Hippocampal formation (tissue), 2 donors: ENCODE measurements around the gene ABCB1.
"Not testable (repeated sequence)": the region's sequence is repeated elsewhere in the genome, so short reads cannot be mapped to it uniquely, and the experiment has no call there.

Source experiments
- DNase-seq, 2 donors: peaks; one replicate each; lab custom pipeline; 2025; lab: John Stamatoyannopoulos, UW

ABCB1 gene

DNA sequence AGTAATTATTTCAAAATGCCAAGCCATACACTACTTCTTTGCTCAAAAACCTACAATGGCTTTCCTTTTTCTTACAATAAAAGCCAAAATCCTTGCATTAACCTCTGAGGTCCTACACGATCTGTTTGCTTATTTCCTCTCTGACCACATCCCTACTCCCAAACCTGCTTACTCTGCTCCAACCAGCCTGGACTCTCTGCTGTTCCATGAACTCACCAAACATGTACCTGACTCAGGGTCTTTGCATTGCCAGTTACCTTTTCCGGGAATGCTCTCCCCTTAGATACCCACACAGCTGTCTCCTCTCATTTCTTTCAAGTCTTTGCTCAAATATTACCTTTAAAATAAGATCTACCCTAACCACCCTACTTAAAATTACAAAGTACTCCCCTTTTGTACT is 127.5 kb downstream of the ABCB1 start:
- no peak for DNase-seq

DNA sequence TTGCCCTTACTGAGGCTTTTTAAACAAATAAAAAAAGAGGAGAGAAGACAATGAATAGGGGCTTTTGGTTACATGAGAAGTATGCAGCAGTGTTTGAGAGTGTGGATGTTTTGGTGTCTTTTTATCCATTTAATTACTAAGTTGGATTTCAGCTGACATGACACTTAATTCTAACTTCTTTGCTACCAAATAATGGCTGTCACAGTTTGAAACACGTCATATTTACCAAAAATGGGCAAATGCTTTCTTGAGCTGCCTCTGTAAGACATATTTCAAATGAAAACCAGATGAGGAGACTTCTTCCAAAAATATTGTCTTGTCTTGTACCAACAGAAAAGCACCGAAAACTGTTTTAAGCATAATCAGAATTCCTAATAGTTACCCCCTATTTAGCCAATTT is 129.2 kb downstream of the ABCB1 start:
- DNase-seq: no peak

DNA sequence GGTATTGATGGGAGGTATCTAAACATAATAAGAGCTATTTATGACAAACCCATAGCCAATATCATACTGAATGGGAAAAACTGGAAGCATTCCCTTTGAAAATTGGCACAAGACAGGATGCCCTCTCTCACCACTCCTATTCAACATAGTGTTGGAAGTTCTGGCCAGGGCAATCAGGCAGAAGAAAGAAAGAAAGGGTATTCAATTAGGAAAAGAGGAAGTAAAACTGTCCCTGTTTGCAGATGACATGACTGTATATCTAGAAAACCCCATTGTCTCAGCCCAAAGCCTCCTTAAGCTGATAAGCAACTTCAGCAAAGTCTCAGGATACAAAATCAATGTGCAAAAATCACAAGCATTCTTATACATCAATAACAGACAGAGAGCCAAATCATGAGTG is 131.5 kb downstream of the ABCB1 start:
- DNase-seq: not testable (repeated sequence)

DNA sequence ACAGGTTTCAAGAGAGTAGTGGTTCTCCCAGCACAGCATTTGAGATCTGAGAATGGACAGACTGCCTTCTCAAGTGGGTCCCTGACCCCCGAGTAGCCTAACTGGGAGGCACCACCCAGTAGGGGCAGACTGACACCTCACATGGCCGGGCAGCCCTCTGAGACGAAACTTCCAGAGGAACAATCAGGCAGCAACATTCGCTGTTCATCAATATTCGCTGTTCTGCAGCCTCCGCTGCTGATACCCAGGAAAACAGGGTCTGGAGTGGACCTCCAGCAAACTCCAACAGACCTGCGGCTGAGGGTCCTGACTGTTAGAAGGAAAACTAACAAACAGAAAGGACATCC is 135.2 kb downstream of the ABCB1 start:
- not testable (repeated sequence) for DNase-seq

DNA sequence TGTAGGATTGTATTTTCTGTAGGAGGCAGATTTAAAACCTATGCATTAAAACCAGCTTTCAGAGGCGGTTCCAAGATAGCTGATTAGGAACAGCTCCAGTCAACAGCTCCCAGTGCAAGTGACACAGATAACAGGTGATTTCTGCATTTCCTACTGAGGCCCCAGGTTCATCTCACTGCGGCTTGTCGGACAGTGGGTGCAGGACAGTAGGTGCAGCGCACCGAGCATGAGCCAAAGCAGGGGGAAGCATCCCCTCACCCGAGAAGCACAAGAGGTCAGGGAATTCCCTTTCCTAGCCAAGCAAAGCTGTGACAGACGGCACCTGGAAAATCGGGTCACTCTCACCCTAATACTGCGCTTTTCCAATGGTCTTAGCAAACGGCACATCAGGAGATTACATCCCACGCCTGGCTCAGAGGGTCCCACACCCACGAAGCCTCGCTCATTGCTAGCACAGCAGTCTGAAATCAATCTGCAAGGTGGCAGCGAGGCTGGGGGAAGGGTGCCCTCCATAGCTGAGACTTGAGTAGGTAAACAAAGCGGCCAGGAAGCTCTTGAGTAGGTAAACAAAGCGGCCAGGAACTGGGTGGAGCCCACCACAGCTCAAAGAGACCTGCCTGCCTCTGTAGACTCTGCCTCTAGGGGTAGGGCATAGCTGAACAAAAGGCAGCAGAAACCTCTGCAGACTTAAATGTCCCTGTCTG is 135.7 kb downstream of the ABCB1 start:
- DNase-seq: not testable (repeated sequence)

DNA sequence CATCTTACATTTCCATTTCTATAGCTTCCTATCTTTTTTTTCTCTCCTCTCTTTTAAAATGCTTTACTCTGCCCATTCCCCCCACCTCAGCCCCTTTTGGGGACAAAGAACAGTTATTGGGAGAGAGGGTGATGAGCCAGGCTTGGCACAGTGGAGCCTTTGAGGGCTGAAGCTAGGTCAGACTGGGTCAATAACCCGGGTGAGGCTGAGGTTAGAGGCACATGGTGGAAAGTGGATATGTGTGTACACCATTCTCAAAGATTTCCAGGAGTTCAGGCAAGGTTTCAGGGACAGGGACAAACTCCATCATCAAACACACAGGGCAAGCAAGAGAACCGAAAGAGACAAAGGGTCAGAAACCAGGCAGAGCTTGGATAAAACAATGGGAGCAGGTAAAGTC is 136.7 kb downstream of the ABCB1 start:
- no peak for DNase-seq

DNA sequence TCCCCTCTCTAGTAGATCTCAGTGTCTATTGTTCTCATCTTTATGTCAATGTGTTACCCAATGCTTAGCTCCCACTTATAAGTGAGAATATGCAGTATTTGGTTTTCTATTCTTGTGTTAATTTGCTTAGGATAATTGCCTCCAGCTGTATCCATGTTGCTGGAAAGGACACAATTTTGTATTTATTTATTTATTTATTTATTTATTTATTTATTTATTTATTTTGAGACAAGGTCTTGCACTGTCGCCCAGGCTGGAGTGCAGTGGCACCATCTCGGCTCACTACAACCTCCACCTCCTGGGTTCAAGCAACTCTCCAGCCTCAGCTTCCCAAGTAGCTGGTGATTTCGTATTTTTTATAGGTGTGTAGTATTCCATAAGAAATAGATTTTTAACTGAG is 140.2 kb downstream of the ABCB1 start:
- DNase-seq: not testable (repeated sequence)

DNA sequence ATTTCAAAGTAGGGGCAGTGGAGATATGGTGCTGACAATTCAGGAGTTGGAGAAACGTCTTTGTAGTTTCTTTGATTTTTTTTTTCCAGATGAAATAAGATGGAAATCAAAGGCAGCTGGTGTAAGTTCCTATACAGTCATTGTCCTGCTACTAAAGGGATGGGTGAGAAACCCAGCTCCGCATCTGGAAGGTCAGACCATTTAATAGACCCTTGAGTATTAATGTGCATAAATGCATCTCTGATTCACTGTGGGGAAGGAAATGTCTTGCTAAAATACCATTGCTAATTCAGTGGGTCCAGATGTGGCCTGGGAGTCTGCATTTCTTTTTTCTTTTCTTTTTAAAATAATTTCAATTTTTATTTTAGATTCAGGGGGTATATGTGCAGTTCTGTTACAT is 140.7 kb downstream of the ABCB1 start:
- DNase-seq: no peak

DNA sequence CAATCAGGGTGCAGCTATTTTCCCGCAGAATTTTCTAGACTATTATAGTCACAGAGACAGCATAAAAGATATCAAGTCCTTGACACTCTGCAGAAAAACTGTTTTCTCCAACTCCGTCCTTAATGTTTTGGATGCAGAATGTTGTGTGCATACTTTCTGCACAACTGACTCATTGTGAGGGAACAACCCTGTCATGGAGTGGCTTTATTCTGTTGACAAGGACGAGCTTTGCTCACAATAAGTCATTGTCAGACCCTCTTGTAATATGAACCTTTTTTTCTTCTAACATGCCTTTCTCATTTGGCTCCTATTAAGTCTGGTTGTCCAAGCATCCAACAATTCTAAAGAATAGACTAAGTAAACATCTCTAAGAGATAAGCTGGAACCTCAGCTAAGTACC is 142.5 kb downstream of the ABCB1 start:
- DNase-seq: no peak

DNA sequence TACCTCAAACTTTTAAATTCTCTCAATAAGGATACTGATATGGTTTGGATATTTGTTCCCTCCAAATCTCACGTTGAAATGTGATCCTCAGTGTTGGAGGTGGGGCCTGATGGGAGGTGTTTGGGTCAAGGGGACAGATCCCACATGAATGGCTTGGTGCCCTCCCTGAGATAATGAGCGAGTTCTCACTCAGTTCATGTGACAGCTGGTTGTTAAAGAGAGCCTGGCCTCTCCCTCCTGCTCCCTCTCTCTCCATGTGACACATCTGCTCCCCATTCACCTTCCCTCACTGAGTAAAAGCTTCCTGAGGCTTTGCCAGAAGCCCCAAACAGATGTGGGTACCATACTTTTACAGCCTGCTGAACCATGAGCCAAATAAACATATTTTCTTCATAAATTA is 144.4 kb downstream of the ABCB1 start:
- DNase-seq: no peak
